HepG2 (cell line): Measurements from ENCODE around the gene KANK3. TPM values are rescaled to one million over a fixed set of nuclear protein-coding genes. Genes with fewer than 3 reads are reported as not detected.

Experiments
- CREM ChIP-seq, 2 experiments: sonication (generic) in 1 of 2; formaldehyde crosslinking in 1 of 2; IDR thresholded peaks; 2 replicates each; pipeline versions ENCODE4 v1.4.0 to v1.6.1; 2016 to 2020; ENCODE audit warnings: antibody characterized with exemption in 1 of 2, mild to moderate bottlenecking in 1 of 2, missing genetic modification reagents in 1 of 2
- DMAP1 ChIP-seq: IDR thresholded peaks from 2 replicates; pipeline ENCODE4 v1.6.1; 2016
- HDAC6 ChIP-seq: fragments of 200-600 bp; sonication (generic); IDR thresholded peaks from 2 replicates; pipeline ENCODE4 v1.7.0; 2017; ENCODE audit warnings: mild to moderate bottlenecking, antibody characterized with exemption, low read length, low read depth
- NCOA1 ChIP-seq: sonication (generic); formaldehyde crosslinking; IDR thresholded peaks from 2 replicates; pipeline ENCODE4 v1.9.0; 2021; ENCODE audit warnings: missing genetic modification reagents
- PATZ1 ChIP-seq: sonication (generic); formaldehyde crosslinking; IDR thresholded peaks from 2 replicates; pipeline ENCODE4 v1.4.0; 2020; ENCODE audit warnings: missing genetic modification reagents
- TEF ChIP-seq: sonication (generic); formaldehyde crosslinking; IDR thresholded peaks from 2 replicates; pipeline ENCODE4 v1.5.0; 2020; ENCODE audit warnings: missing genetic modification reagents
- TFAP4 ChIP-seq: sonication (generic); IDR thresholded peaks from 2 replicates; pipeline ENCODE4 v1.6.1; 2016; ENCODE audit warnings: low read depth, borderline replicate concordance
- ZNF143 ChIP-seq: sonication (generic); formaldehyde crosslinking; IDR thresholded peaks from 2 replicates; pipeline ENCODE4 v1.4.0; 2020; ENCODE audit warnings: missing genetic modification reagents
- ZNF20 ChIP-seq: sonication (generic); formaldehyde crosslinking; IDR thresholded peaks from 2 replicates; pipeline ENCODE4 v1.4.0; 2020; ENCODE audit warnings: mild to moderate bottlenecking, moderate library complexity, missing genetic modification reagents
- ZNF264 ChIP-seq: sonication (generic); formaldehyde crosslinking; IDR thresholded peaks from 2 replicates; pipeline ENCODE4 v1.4.0; 2020; ENCODE audit warnings: missing genetic modification reagents
- ZNF510 ChIP-seq: sonication (generic); formaldehyde crosslinking; IDR thresholded peaks from 2 replicates; pipeline ENCODE4 v1.4.0; 2020; ENCODE audit warnings: low read depth, mild to moderate bottlenecking, missing genetic modification reagents
- ZNF775 ChIP-seq: sonication (generic); formaldehyde crosslinking; IDR thresholded peaks from 2 replicates; pipeline ENCODE4 v1.4.0; 2020; ENCODE audit warnings: missing genetic modification reagents, mild to moderate bottlenecking, moderate library complexity, borderline replicate concordance
- ZNF776 ChIP-seq: sonication (generic); formaldehyde crosslinking; IDR thresholded peaks from 2 replicates; pipeline ENCODE4 v1.4.0; 2020; ENCODE audit warnings: mild to moderate bottlenecking, missing genetic modification reagents
- ZNF781 ChIP-seq: sonication (generic); formaldehyde crosslinking; IDR thresholded peaks from 2 replicates; pipeline ENCODE4 v1.5.1; 2020; ENCODE audit warnings: borderline replicate concordance, mild to moderate bottlenecking, missing genetic modification reagents; ENCODE audit errors: not compliant biosample characterization
- ZNF850 ChIP-seq: sonication (generic); formaldehyde crosslinking; conservative IDR thresholded peaks from 2 replicates; pipeline ENCODE4 v1.9.0; 2021; ENCODE audit warnings: mild to moderate bottlenecking, missing genetic modification reagents
- polyA plus RNA-seq, 8 experiments: library from polyadenylated mRNA; depleted of rRNA in 3 of 8; stranded (reverse) in 7 of 8; unstranded in 1 of 8; fragments of >200 nt; fragmentation: Illumina TruSeq in 4 of 8; extraction: Trizol in 4 of 8; gene quantifications; 2 replicates each; pipeline versions ENCODE4 v1.2.1 to v1.2.3, GENCODE V29; 2011 to 2016; ENCODE audit warnings: low read depth in 4 of 8, missing spikeins in 1 of 8, mixed read lengths in 1 of 8; ENCODE audit not compliant: insufficient read depth in 1 of 8
- total RNA-seq, 5 experiments: library from RNA; depleted of rRNA; stranded (reverse); fragments of >200 nt; fragmentation: Illumina TruSeq; extraction: Trizol; gene quantifications; 2 replicates each; pipeline ENCODE4 v1.2.3, GENCODE V29; 2016; ENCODE audit warnings: low read depth in 1 of 5
- TF ChIP-seq, protein P1 (sequence below): fragments of 450-650 bp; IDR thresholded peaks from 2 replicates; pipeline ENCODE4 v1.6.1; 2017
- TF ChIP-seq, protein P2 (sequence below), 2 experiments: fragments of 450-650 bp in 1 of 2; sonication (generic) in 1 of 2; formaldehyde crosslinking; IDR thresholded peaks; 2 replicates each; pipeline versions ENCODE4 v1.5.0 to v1.8.0; 2020 to 2022; ENCODE audit warnings: mild to moderate bottlenecking in 1 of 2, missing genetic modification reagents in 1 of 2

Gene KANK3
- total and polyA plus RNA-seq, 2 of the 13 experiments (the other 11 are each of a cell fraction or from before 2014, with no cell fraction given): 0.15 to 0.20 TPM

- TF ChIP-seq, protein P1, sequence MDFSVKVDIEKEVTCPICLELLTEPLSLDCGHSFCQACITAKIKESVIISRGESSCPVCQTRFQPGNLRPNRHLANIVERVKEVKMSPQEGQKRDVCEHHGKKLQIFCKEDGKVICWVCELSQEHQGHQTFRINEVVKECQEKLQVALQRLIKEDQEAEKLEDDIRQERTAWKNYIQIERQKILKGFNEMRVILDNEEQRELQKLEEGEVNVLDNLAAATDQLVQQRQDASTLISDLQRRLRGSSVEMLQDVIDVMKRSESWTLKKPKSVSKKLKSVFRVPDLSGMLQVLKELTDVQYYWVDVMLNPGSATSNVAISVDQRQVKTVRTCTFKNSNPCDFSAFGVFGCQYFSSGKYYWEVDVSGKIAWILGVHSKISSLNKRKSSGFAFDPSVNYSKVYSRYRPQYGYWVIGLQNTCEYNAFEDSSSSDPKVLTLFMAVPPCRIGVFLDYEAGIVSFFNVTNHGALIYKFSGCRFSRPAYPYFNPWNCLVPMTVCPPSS: no peak
- peak; percentile 13 for TF ChIP-seq ZNF781
- peak; percentile 93; the same call in 1 of the 2 replicates for TF ChIP-seq ZNF776 (CRISPR knock-in tag)
- peak; percentile 95 for TF ChIP-seq CREM (IDR thresholded peaks at IDR 0.05)
- peak; percentile 73 for TF ChIP-seq CREM (CRISPR knock-in tag; IDR thresholded peaks at IDR 0.05)
- TF ChIP-seq TFAP4: 0 out of 2 replicates have a peak, but pooled peaks have one; percentile 29
- peak; percentile 84 for TF ChIP-seq DMAP1 (CRISPR knock-in tag)
- no peak for TF ChIP-seq TEF (CRISPR knock-in tag)
- TF ChIP-seq ZNF20 (CRISPR knock-in tag): no peak
- no peak for TF ChIP-seq NCOA1 (CRISPR knock-in tag)
- peak; percentile 94 for TF ChIP-seq ZNF143 (CRISPR knock-in tag)
- TF ChIP-seq ZNF775 (CRISPR knock-in tag): no peak
- TF ChIP-seq ZNF510: peak; percentile 38; the same call in 1 of the 2 replicates
- TF ChIP-seq HDAC6: no peak
- TF ChIP-seq ZNF850 (CRISPR knock-in tag): peak; percentile 74; the same call in 1 of the 2 replicates
- TF ChIP-seq PATZ1 (CRISPR knock-in tag): no peak; the same call in 1 of the 2 replicates
- TF ChIP-seq, protein P2, sequence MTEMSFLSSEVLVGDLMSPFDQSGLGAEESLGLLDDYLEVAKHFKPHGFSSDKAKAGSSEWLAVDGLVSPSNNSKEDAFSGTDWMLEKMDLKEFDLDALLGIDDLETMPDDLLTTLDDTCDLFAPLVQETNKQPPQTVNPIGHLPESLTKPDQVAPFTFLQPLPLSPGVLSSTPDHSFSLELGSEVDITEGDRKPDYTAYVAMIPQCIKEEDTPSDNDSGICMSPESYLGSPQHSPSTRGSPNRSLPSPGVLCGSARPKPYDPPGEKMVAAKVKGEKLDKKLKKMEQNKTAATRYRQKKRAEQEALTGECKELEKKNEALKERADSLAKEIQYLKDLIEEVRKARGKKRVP (CRISPR knock-in tag; IDR thresholded peaks at IDR 0.05): no peak
- 0 out of 2 replicates have a peak, but pooled peaks have one; percentile 31 for TF ChIP-seq ZNF264 (CRISPR knock-in tag)
Observed at GRCh38 chr19:8321067-8321985, 21.7 kb downstream of the KANK3 start, which contains the start of the genes NDUFA7 and RPS28 (continued).
